SU-DHL-6 (cell line): Measurements from ENCODE around the gene DACT1.

Experiments used
- CTCF ChIP-seq: fragments of 200-600 bp; sonication (generic); IDR thresholded peaks from one replicate; pipeline ENCODE4 v1.5.1; 2017; ENCODE audit warnings: antibody characterized with exemption, mild to moderate bottlenecking, low read length, moderate library complexity; ENCODE audit not compliant: insufficient read depth, poor library complexity, severe bottlenecking
- EZH2phosphoT487 ChIP-seq: fragments of 200-600 bp; sonication (generic), shearing (Covaris generic); conservative IDR thresholded peaks from 2 replicates; pipeline ENCODE4 v1.6.1; 2018; ENCODE audit warnings: mild to moderate bottlenecking, antibody characterized with exemption, low read length, moderate library complexity, mixed read lengths

GRCh38 chr14:58659846-58660245 lies 22.1 kb downstream of the DACT1 start:
- TF ChIP-seq CTCF (no peak), EZH2phosphoT487 (no peak)
